Gastrocnemius medialis (tissue), 4 donors: ENCODE results near the gene PKD2L2.

Source experiments
- POLR2A ChIP-seq, 2 donors: fragments of 450-650 bp; IDR thresholded peaks; one replicate each; pipeline ENCODE4 v1.6.1; 2017; ENCODE audit warnings: antibody characterized with exemption in 2 of 2, mild to moderate bottlenecking in 2 of 2, moderate library complexity in 2 of 2
- TF ChIP-seq, protein P1 (sequence below), 5 experiments: fragments of 450-650 bp in 3 of 5; fragments of 200-600 bp in 2 of 5; sonication (generic) in 2 of 5; IDR thresholded peaks in 4 of 5; conservative IDR thresholded peaks in 1 of 5; 1 replicate in 4 of 5; 2 replicates in 1 of 5; pipeline ENCODE4 v1.5.1; 2016 to 2019; ENCODE audit warnings: antibody characterized with exemption in 5 of 5, mild to moderate bottlenecking in 3 of 5, moderate library complexity in 3 of 5

DNA sequence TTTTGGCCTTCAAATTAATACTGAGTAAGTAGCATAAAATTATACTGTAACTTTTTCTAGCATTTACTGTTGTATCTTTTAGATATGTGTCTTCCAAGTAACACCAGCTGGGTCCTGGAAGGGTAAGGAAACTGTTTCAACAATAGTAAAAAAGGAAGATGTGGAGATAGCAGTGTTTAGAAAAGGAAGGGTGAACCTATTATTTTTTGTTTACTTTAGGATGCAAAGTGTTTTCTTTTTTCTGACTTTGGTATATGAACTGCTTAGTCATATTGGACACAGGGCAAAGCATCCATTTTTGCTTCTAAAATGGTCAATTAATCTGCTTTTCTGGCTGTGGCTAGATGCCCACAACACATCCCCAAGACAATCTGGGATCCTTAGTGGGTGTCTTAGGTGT, 5.3 kb downstream of the PKD2L2 start:
- TF ChIP-seq, protein P1, sequence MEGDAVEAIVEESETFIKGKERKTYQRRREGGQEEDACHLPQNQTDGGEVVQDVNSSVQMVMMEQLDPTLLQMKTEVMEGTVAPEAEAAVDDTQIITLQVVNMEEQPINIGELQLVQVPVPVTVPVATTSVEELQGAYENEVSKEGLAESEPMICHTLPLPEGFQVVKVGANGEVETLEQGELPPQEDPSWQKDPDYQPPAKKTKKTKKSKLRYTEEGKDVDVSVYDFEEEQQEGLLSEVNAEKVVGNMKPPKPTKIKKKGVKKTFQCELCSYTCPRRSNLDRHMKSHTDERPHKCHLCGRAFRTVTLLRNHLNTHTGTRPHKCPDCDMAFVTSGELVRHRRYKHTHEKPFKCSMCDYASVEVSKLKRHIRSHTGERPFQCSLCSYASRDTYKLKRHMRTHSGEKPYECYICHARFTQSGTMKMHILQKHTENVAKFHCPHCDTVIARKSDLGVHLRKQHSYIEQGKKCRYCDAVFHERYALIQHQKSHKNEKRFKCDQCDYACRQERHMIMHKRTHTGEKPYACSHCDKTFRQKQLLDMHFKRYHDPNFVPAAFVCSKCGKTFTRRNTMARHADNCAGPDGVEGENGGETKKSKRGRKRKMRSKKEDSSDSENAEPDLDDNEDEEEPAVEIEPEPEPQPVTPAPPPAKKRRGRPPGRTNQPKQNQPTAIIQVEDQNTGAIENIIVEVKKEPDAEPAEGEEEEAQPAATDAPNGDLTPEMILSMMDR (IDR thresholded peaks at IDR 0.05 in 4 of 5, conservative IDR thresholded peaks at IDR 0.05 in 1 of 5): no peak
- TF ChIP-seq POLR2A (IDR thresholded peaks at IDR 0.05): no peak
